ENCODE measurements around the gene EML4. TPM values are rescaled to one million over a fixed set of nuclear protein-coding genes. Genes with fewer than 3 reads are reported as not detected.

Gene EML4
- total RNA-seq, 1 experiment from 2014 or later, result 107 TPM

DNA sequence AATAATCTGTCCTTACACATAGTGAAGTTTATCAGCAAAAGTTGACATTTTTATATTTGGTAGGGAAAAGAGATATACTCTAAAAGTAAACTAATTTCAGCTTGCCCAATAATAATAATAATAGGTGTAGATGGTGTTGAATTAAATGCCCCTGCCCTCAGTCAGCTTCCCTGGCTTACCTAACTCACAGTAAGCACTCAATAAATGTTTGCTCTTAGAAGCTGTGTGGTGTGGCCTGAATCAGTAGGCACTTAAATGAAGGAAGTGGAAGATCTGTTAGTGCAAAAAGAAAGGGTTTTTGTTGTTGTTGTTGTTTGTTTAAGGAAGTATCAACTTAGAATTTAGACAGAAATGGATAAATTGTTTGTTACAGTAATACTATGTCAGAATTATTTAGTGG lies 36.2 kb downstream of the EML4 start:
- H3K4me3 ChIP-seq (ENCODE audit: low read depth in 2 of 2, low read length in 2 of 2), result no peak overlapping the region
- DNase-seq (ENCODE audit: low read depth, low spot score) (no peak), ATAC-seq (no peak)
- in situ Hi-C loops (cut with HindIII; ENCODE audit: low pct_unique_long_range_greater_than_20kb, low sequenced_read_pairs) (no loop called here), intact Hi-C loops (cut with micrococcal nuclease; ENCODE audit: unreplicated experiment) (no loop called here)
- H3K9me3 ChIP-seq (ENCODE audit: control insufficient read depth, insufficient read depth, low read depth, low read length), result no peaks in the 10 kb centered on the region
- BruUV-seq (replicated peaks), result no TSS peak
- ChIA-PET POLR2A (no interaction called here), CTCF (no interaction called here)
- TF ChIP-seq, protein P1, sequence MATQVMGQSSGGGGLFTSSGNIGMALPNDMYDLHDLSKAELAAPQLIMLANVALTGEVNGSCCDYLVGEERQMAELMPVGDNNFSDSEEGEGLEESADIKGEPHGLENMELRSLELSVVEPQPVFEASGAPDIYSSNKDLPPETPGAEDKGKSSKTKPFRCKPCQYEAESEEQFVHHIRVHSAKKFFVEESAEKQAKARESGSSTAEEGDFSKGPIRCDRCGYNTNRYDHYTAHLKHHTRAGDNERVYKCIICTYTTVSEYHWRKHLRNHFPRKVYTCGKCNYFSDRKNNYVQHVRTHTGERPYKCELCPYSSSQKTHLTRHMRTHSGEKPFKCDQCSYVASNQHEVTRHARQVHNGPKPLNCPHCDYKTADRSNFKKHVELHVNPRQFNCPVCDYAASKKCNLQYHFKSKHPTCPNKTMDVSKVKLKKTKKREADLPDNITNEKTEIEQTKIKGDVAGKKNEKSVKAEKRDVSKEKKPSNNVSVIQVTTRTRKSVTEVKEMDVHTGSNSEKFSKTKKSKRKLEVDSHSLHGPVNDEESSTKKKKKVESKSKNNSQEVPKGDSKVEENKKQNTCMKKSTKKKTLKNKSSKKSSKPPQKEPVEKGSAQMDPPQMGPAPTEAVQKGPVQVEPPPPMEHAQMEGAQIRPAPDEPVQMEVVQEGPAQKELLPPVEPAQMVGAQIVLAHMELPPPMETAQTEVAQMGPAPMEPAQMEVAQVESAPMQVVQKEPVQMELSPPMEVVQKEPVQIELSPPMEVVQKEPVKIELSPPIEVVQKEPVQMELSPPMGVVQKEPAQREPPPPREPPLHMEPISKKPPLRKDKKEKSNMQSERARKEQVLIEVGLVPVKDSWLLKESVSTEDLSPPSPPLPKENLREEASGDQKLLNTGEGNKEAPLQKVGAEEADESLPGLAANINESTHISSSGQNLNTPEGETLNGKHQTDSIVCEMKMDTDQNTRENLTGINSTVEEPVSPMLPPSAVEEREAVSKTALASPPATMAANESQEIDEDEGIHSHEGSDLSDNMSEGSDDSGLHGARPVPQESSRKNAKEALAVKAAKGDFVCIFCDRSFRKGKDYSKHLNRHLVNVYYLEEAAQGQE (IDR thresholded peaks at IDR 0.05; ENCODE audit: insufficient read depth in 1 of 2, low read depth in 2 of 2, low read length in 1 of 2), result no peak
- no peak for TF ChIP-seq SIN3A (IDR thresholded peaks at IDR 0.05; ENCODE audit: borderline replicate concordance, insufficient read depth, low read depth, low read length)
- TF ChIP-seq TCF7L2 (IDR thresholded peaks at IDR 0.05; ENCODE audit: low read depth, low read length), result no peak
- peaks cover 3% of the 10 kb centered on the region; the same call in 1 of the 2 replicates for H3K4me1 ChIP-seq (ENCODE audit: control insufficient read depth, insufficient read depth, low read length)
- no peaks in the 10 kb centered on the region for H3K27me3 ChIP-seq (ENCODE audit: control insufficient read depth, insufficient read depth, low read length)
- H3K36me3 ChIP-seq (ENCODE audit: control insufficient read depth, insufficient read depth, low read length), result no peaks in the 10 kb centered on the region; the same call in 1 of the 2 replicates
- H3K27ac ChIP-seq (ENCODE audit: low read length), result no peak overlapping the region

- no peaks in the 10 kb centered on the region for H3K27me3 ChIP-seq (ENCODE audit: control insufficient read depth, insufficient read depth, low read length)
- no peak for DNase-seq (ENCODE audit: low read depth, low spot score)
- in situ Hi-C loops (cut with HindIII; ENCODE audit: low pct_unique_long_range_greater_than_20kb, low sequenced_read_pairs), result no loop called here
- no peaks in the 10 kb centered on the region for H3K9me3 ChIP-seq (ENCODE audit: control insufficient read depth, insufficient read depth, low read depth, low read length)
- no peak overlapping the region for H3K4me3 ChIP-seq (ENCODE audit: low read depth in 2 of 2, low read length in 2 of 2)
- no TSS peak for BruUV-seq (replicated peaks)
- ATAC-seq, result no peak
- peaks cover 4% of the 10 kb centered on the region; the same call in 1 of the 2 replicates for H3K4me1 ChIP-seq (ENCODE audit: control insufficient read depth, insufficient read depth, low read length)
- ChIA-PET POLR2A (no interaction called here), CTCF (no interaction called here)
- intact Hi-C loops (cut with micrococcal nuclease; ENCODE audit: unreplicated experiment), result no loop called here
- no peak overlapping the region for H3K27ac ChIP-seq (ENCODE audit: low read length)
- no peaks in the 10 kb centered on the region; the same call in 1 of the 2 replicates for H3K36me3 ChIP-seq (ENCODE audit: control insufficient read depth, insufficient read depth, low read length)
- TF ChIP-seq, protein P1 (IDR thresholded peaks at IDR 0.05; ENCODE audit: insufficient read depth in 1 of 2, low read depth in 2 of 2, low read length in 1 of 2), result no peak
- TF ChIP-seq POLR2AphosphoS5 (IDR thresholded peaks at IDR 0.05; ENCODE audit: low read depth, low read length) (no peak), SIN3A (IDR thresholded peaks at IDR 0.05; ENCODE audit: borderline replicate concordance, insufficient read depth, low read depth, low read length) (no peak), TCF7L2 (IDR thresholded peaks at IDR 0.05; ENCODE audit: low read depth, low read length) (no peak)
- TF ChIP-seq, protein P2, sequence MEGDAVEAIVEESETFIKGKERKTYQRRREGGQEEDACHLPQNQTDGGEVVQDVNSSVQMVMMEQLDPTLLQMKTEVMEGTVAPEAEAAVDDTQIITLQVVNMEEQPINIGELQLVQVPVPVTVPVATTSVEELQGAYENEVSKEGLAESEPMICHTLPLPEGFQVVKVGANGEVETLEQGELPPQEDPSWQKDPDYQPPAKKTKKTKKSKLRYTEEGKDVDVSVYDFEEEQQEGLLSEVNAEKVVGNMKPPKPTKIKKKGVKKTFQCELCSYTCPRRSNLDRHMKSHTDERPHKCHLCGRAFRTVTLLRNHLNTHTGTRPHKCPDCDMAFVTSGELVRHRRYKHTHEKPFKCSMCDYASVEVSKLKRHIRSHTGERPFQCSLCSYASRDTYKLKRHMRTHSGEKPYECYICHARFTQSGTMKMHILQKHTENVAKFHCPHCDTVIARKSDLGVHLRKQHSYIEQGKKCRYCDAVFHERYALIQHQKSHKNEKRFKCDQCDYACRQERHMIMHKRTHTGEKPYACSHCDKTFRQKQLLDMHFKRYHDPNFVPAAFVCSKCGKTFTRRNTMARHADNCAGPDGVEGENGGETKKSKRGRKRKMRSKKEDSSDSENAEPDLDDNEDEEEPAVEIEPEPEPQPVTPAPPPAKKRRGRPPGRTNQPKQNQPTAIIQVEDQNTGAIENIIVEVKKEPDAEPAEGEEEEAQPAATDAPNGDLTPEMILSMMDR (IDR thresholded peaks at IDR 0.05), result no peak
Measured at GRCh38 chr2:42207826-42208225, 38.7 kb downstream of the EML4 start.

Data from Panc1 (cell line).